ENCODE measurements around the gene FUBP1.

DNA sequence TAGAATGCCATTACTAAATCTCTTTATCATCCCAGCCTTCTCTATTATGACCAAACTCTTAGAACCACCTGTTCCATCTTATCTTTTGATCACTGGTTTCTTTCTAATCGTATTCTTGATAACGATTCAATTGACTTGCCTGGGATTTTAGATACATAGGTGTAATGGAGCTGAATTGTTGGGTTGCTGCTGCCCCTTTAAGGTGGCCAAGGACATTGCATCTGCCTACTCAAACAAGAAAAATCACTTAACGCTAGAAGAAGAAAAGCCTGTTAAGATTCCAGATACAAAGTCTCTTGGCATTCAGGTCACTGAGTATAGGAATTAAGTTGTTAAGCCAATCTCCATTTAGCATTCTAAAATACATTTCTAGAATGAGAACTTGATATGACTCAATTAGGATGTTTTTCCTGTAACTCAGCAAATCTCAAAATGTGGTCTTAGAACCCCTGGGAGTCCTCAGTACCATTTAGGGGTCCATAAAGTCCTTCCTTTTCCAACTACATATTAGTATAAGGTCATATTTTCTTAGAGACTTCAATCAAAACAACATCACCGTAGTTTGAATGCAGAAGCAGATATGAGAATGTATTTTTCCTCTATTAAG is 78.1 kb downstream of the FUBP1 start:
- no peak for TF ChIP-seq EZH2phosphoT487 (IDR thresholded peaks at IDR 0.05; ENCODE audit: borderline replicate concordance, low read length)
- TF ChIP-seq CTCF (IDR thresholded peaks at IDR 0.05; ENCODE audit: low read depth, low read length, poor library complexity, severe bottlenecking), result peak; percentile 81
